Hair follicular keratinocyte (primary cell): ENCODE data around the gene MMP1. TPM values are rescaled to one million over a fixed set of nuclear protein-coding genes. Genes with fewer than 3 reads are reported as not detected.

Experiments
- total RNA-seq: library from RNA; depleted of rRNA; stranded (reverse); fragments of >200 nt; gene quantifications from 2 replicates; pipeline ENCODE4 v1.2.3, GENCODE V29; 2015

Gene MMP1
- 30.6 and 57.7 TPM in 2 replicates for total RNA-seq

DNA sequence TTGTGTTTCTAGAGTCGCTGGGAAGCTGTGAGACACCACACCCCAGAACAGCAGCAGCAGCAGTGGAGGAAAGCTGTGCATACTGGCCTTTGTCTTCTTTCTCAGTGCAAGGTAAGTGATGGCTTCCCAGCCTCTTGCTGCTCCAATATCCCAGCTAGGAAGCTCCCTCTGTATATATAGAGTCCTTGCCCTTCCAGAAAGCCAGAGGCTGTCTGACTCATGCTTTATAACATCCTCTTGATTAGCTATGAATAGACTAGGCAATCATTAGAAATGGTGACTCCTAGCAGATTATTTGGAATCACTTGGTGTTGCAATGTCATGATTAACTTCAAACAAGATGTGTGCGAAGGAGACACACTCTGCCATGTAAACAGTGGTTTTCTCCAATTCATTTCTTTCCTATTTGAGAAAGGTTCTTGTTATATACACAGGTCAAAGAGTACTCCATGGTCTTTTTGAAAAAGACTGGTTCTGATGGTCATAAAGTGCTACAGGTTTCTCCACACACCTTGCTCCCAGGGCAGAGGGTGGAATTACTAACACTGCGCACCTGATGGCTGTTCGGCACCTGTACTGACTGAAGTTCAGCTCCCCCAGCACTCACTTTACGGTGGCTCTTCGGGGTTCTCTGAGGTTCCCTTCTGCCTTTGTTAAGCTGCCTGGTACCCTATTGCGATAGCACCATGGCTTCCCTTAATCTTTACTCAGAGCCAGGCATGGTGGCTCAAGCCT lies at the start of gene MMP1:
Gene MMP1 (minus strand): TSS at position 149 of the 735 bp plus-strand sequence. CDS start 68 bp downstream, at position 81.

GRCh38 chr11:102843489-102843888 lies 45.5 kb upstream of the MMP1 start, which contains the start of gene MMP3:
TSS of gene MMP3 (minus strand) at chr11:102843609. CDS start at chr11:102843546, 63 bp downstream.

DNA sequence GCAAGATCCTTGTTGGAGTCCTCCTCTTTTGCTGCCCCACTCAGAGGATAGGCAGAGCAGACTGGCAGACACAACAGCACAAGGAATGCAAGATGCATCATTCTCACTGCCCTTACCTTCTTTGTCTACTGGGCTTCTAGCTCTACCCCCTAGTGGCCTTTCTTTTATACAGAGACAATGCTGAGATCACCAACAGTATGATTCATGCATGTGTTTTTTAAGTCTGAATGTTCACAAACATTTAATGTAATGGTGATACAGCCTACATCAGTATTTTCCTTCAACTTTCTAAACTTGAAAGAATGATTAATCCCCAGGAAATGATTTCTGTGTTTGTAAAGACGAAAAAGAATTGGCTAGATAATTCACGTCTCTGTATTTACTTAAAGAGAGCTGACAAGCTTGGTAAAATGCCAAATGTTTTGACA lies 17.5 kb downstream of the MMP1 start, which contains the start of gene MMP10:
Gene MMP10 (minus strand): TSS at position 138 of the 428 bp plus-strand sequence. CDS start 37 bp downstream, at position 101.

Other genes with a start within 250 kb of the MMP1 start
- not detected in 2 replicates for gene MMP20, start 172.8 kb downstream of the MMP1 start, total RNA-seq
- not detected in 2 replicates for gene MMP27, start 92.4 kb downstream of the MMP1 start, total RNA-seq
- gene MMP8, start 73.2 kb downstream of the MMP1 start, total RNA-seq = 0.11 TPM in 1 of 2 replicates, not detected in the other
- gene MMP10, start 17.5 kb downstream of the MMP1 start, total RNA-seq = 1.8 and 25.9 TPM in 2 replicates
- gene MMP3, start 45.4 kb upstream of the MMP1 start, total RNA-seq = 0.78 and 5.9 TPM in 2 replicates
- not detected in 2 replicates for gene MMP12, start 76.8 kb upstream of the MMP1 start, total RNA-seq
- gene MMP13, start 157.6 kb upstream of the MMP1 start, total RNA-seq = 0.16 TPM in 1 of 2 replicates, not detected in the other